HEK293T (cell line): Measurements from ENCODE around the gene SH3BGRL.

ENCODE experiments used
- CTCF ChIA-PET: fragments of 350-600 bp; formaldehyde crosslinking; extraction: SDS; loops from one replicate; lab custom pipeline; 2021; ENCODE audit warnings: antibody characterized with exemption, inconsistent platforms; lab: Yijun Ruan, JAX
- POLR2A ChIA-PET: fragments of 350-600 bp; formaldehyde crosslinking; extraction: SDS; loops from one replicate; lab custom pipeline; 2020; ENCODE audit warnings: antibody characterized with exemption, inconsistent platforms; lab: Yijun Ruan, JAX
- DNase-seq: peaks from one replicate; pipeline ENCODE4 v3.0.0; 2012; ENCODE audit warnings: mixed read lengths; ENCODE audit errors: extremely low spot score
- ARNT ChIP-seq: fragments of 450-650 bp; IDR thresholded peaks from 2 replicates; pipeline ENCODE4 v1.6.1; 2017; ENCODE audit warnings: mild to moderate bottlenecking
- BHLHE40 ChIP-seq: fragments of 450-650 bp; IDR thresholded peaks from 2 replicates; pipeline ENCODE4 v1.6.1; 2016; ENCODE audit warnings: mild to moderate bottlenecking, moderate library complexity, borderline replicate concordance
- CTBP1 ChIP-seq: fragments of 450-650 bp; IDR thresholded peaks from 2 replicates; pipeline ENCODE4 v1.6.1; 2016; ENCODE audit warnings: borderline replicate concordance
- ELF4 ChIP-seq: fragments of 450-650 bp; IDR thresholded peaks from 2 replicates; pipeline ENCODE4 v1.6.1; 2017; ENCODE audit warnings: antibody characterized with exemption
- FOXA1 ChIP-seq: fragments of 450-650 bp; IDR thresholded peaks from 2 replicates; pipeline ENCODE4 v1.6.1; 2016; ENCODE audit warnings: mild to moderate bottlenecking
- FOXK2 ChIP-seq: fragments of 450-650 bp; IDR thresholded peaks from 2 replicates; pipeline ENCODE4 v1.6.1; 2016; ENCODE audit warnings: mild to moderate bottlenecking
- FOXM1 ChIP-seq: fragments of 450-650 bp; IDR thresholded peaks from 2 replicates; pipeline ENCODE4 v1.6.1; 2017; ENCODE audit warnings: mild to moderate bottlenecking, borderline replicate concordance
- HDGF ChIP-seq: fragments of 450-650 bp; IDR thresholded peaks from 2 replicates; pipeline ENCODE4 v1.6.1; 2017; ENCODE audit warnings: antibody characterized with exemption, borderline replicate concordance
- L3MBTL2 ChIP-seq: fragments of 450-650 bp; conservative IDR thresholded peaks from 2 replicates; pipeline ENCODE4 v1.6.1; 2016; ENCODE audit warnings: mild to moderate bottlenecking
- LEF1 ChIP-seq: fragments of 450-650 bp; IDR thresholded peaks from 2 replicates; pipeline ENCODE4 v1.6.1; 2017; ENCODE audit warnings: mild to moderate bottlenecking, borderline replicate concordance
- NFRKB ChIP-seq: fragments of 450-650 bp; IDR thresholded peaks from 2 replicates; pipeline ENCODE4 v1.6.1; 2016; ENCODE audit warnings: mild to moderate bottlenecking, moderate library complexity
- SP1 ChIP-seq: fragments of 450-650 bp; IDR thresholded peaks from 2 replicates; pipeline ENCODE4 v1.6.1; 2017
- SUZ12 ChIP-seq: fragments of 450-650 bp; IDR thresholded peaks from 2 replicates; pipeline ENCODE4 v1.6.1; 2016; ENCODE audit warnings: mild to moderate bottlenecking
- TARDBP ChIP-seq: fragments of 450-650 bp; IDR thresholded peaks from 2 replicates; pipeline ENCODE4 v1.6.1; 2016
- ZNF384 ChIP-seq: fragments of 450-650 bp; IDR thresholded peaks from 2 replicates; pipeline ENCODE4 v1.6.1; 2016
- TF ChIP-seq, protein P1 (sequence below): fragments of 450-650 bp; IDR thresholded peaks from 2 replicates; pipeline ENCODE4 v1.6.1; 2016

Gene SH3BGRL

DNA sequence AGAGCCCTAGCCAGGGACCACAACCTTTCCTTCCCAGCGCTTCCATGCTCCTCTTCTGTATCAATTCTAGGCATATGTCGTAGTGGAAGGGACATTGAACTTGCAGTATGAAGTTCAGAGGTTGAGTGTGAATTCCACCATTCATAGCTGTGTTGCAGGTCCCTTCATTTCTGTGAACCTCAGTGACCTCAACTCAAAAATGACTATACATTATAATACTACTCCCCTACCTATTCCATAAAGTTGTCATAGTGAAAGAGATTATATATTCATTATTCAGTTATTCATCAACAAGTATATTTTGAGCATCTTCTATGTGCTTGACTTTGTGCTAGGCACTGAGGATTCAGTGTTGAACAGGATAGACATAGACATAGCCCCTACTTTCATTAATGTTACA lies 28.0 kb downstream of the SH3BGRL start:
- POLR2A ChIA-PET: no interaction called here
- CTCF ChIA-PET: no interaction called here
- no peak for DNase-seq
- TF ChIP-seq SUZ12: no peak
- no peak for TF ChIP-seq ARNT
- TF ChIP-seq ELF4: no peak
- no peak for TF ChIP-seq CTBP1

DNA sequence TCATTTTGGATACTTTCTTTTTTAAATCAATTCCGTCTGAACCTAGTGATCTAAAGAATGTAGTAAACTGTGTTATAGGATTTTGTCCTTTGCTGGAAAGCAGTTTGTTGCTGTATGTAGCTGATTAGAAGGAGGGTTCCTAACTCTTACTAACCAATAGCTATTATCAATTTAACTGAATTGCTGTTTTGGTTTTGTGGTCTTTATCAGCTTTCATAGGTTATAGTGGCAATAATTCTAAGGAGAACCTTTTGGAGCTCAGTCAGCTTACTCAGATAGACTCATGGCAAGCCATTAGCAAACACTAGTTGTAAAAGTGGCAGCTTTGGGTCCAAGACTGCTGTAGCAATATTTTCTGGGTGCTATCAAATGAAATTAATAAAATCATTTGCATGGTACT lies 29.6 kb downstream of the SH3BGRL start:
- POLR2A ChIA-PET: no interaction called here
- TF ChIP-seq FOXA1: no peak
- no peak for TF ChIP-seq SUZ12
- TF ChIP-seq SP1: no peak
- TF ChIP-seq BHLHE40: no peak
- no peak for TF ChIP-seq CTBP1
- TF ChIP-seq ARNT: no peak
- TF ChIP-seq, protein P1, sequence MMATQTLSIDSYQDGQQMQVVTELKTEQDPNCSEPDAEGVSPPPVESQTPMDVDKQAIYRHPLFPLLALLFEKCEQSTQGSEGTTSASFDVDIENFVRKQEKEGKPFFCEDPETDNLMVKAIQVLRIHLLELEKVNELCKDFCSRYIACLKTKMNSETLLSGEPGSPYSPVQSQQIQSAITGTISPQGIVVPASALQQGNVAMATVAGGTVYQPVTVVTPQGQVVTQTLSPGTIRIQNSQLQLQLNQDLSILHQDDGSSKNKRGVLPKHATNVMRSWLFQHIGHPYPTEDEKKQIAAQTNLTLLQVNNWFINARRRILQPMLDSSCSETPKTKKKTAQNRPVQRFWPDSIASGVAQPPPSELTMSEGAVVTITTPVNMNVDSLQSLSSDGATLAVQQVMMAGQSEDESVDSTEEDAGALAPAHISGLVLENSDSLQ: no peak
- TF ChIP-seq TARDBP: no peak
- DNase-seq: no peak
- CTCF ChIA-PET: no interaction called here

DNA sequence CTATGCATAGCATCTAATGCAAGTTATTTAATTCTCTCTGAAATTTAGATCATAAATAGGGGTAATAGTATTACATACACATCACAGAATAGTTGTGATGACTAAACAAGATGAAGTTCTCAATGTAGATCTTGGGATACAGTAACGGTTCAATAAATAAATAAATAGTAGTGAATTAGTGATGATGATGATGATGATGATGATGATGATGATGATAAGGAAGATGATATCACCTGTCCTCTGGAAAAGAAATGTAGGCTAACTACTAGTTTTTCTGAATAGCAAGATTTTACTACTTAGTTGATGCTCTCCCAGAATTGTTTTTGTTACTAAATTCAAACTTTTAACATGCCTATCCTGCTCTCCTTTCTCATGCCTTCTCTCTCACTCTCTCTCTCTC lies 30.3 kb downstream of the SH3BGRL start:
- DNase-seq: no peak
- CTCF ChIA-PET: no interaction called here
- TF ChIP-seq LEF1: no peak
- TF ChIP-seq, protein P1: no peak
- TF ChIP-seq NFRKB: no peak
- no peak for TF ChIP-seq FOXK2
- no peak for TF ChIP-seq FOXA1
- POLR2A ChIA-PET: no interaction called here

DNA sequence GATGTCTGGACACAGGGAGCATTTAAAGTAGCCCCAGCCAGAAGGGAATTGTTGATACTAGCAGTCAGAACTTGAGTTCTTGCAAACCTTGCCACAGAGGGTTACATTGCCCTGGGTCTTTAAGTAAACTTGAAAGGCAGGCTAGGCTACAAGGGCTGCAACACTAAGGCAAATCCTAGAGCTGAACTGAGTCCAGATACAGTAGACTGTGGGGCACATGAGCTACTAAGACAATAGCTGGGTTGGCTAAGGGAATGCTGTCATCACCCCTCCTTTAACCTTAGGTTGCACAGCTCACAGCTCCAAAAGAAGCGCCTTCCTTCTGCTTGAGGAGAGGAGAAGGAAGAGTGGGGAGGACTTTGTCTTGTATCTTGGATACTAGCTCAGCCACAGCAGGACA lies 35.6 kb downstream of the SH3BGRL start:
- POLR2A ChIA-PET: no interaction called here
- CTCF ChIA-PET: no interaction called here
- TF ChIP-seq HDGF (no peak), FOXK2 (no peak), CTBP1 (no peak), SUZ12 (no peak), BHLHE40 (no peak), L3MBTL2 (no peak), LEF1 (no peak), ELF4 (no peak), FOXA1 (no peak), ZNF384 (no peak), NFRKB (no peak), FOXM1 (no peak)

DNA sequence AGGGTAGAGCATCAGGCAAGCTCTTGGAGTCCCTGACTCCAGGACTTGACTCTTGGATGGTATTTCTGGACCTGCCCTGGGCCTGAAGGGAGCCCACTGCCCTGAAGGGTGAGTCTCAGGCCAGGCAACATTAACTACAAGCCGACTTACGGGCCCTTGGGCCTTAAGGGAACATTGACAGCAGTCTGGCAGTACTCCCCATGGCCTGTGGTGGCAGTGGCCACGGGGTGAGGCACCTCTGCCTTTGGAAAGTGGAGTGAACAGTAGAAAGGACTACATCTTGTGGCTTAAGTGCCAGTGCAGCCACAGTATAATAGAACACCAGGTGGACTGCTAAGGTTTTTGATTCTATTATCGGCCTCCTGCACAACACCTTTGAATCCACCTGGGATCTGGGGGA lies 36.3 kb downstream of the SH3BGRL start:
- POLR2A ChIA-PET: no interaction called here
- TF ChIP-seq ZNF384 (no peak), SUZ12 (no peak), TARDBP (no peak), ELF4 (no peak), FOXK2 (no peak), FOXM1 (no peak), NFRKB (no peak), FOXA1 (no peak), HDGF (no peak), L3MBTL2 (no peak), LEF1 (no peak), BHLHE40 (no peak), SP1 (no peak), CTBP1 (no peak), ARNT (no peak)
- TF ChIP-seq, protein P1: no peak
- CTCF ChIA-PET: no interaction called here
- no peak for DNase-seq

More for the DNA sequence above, 35.6 kb downstream of the SH3BGRL start:
- DNase-seq: no peak

DNA sequence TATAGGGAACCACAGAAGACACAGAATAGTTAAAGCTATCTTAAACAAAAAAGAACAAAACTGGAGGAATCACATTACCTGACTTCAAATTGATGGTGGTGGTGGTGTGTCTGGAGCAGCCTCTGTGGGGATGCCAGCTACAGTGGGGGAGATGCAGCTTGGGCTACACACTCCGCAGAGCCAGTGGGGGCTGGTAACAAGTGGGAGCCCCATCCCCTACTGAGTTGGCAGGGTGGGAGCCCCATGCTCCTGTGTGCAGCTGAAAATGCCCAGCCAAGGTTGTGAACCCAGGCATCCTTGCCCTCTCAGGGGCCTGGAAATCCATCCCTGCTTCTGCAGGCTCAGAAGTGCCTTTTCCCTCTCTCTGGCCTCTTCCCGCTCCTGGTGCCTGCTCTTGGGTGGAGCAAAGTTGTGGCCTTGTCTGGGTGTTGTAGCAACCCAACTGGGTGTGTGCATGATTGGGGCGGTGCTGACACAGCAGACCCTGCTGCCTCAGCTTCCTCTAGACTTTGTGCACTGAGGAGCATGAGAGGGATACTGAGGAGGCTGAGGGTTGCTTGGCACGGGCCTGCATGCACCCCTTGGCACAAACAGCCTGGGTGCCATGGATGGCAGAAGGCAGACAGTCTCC lies 38.9 kb downstream of the SH3BGRL start:
- ChIA-PET CTCF (no interaction called here), POLR2A (no interaction called here)
- no peak for DNase-seq
- TF ChIP-seq FOXM1 (no peak), L3MBTL2 (no peak), TARDBP (no peak)

DNA sequence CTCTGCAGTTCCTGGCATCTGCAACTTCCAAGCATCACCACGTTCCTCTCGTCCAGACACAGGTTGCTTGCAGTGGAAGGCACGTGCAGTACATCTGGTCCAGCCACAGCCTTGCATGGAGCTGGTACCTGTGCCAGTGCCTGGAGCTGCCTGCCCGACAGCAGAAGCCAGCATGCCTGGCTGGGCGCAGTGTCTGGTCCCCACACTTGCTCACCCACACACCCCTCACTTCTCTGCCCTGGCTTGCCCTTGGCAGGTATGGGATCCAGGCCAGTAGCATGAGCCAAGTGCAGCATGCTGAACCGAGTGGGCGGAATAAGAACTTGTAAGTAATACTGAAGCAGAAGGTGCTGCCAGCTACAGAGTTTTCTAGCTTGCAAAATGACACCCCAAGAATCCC lies 39.9 kb downstream of the SH3BGRL start:
- TF ChIP-seq FOXA1 (no peak), ZNF384 (no peak), SP1 (no peak), TARDBP (no peak), CTBP1 (no peak), SUZ12 (no peak), ELF4 (no peak), ARNT (no peak), LEF1 (no peak), BHLHE40 (no peak), FOXK2 (no peak), HDGF (no peak), FOXM1 (no peak), NFRKB (no peak), L3MBTL2 (no peak)
- TF ChIP-seq, protein P1: no peak
- CTCF ChIA-PET: no interaction called here
- POLR2A ChIA-PET: no interaction called here
- no peak for DNase-seq
